HUES64 (cell line): ENCODE results near the gene ARHGAP22.

Source experiments
- H3K27ac ChIP-seq: 2 replicates; pipeline ENCODE4 v1.7.0; 2013; ENCODE audit warnings: low read depth, low read length, inconsistent platforms
- H3K27me3 ChIP-seq: 2 replicates; pipeline ENCODE4 v1.6.1; 2013; ENCODE audit warnings: mild to moderate bottlenecking, low read length; ENCODE audit not compliant: insufficient read depth
- H3K36me3 ChIP-seq: 2 replicates; pipeline ENCODE4 v1.6.1; 2013; ENCODE audit warnings: mild to moderate bottlenecking, low read length; ENCODE audit not compliant: insufficient read depth
- H3K4me1 ChIP-seq: 2 replicates; pipeline ENCODE4 v1.6.1; 2013; ENCODE audit warnings: mild to moderate bottlenecking, low read length, moderate library complexity; ENCODE audit not compliant: insufficient read depth
- H3K4me3 ChIP-seq: 2 replicates; pipeline ENCODE4 v1.5.1; 2013; ENCODE audit warnings: mild to moderate bottlenecking, low read length, moderate library complexity
- H3K9ac ChIP-seq: 2 replicates; pipeline ENCODE4 v1.6.1; 2013; ENCODE audit warnings: mild to moderate bottlenecking, low read depth, low read length
- H3K9me3 ChIP-seq: 2 replicates; pipeline ENCODE4 v1.6.1; 2013; ENCODE audit warnings: low read depth, low read length; ENCODE audit not compliant: insufficient read depth
- WGBS: fragments of 150-250, 120-280 bp; methylation state at CpG from one replicate; pipeline ENCODE4 v1.1.7; 2013; ENCODE audit warnings: missing lambda C conversion rate; 5-methylcytosine and 5-hydroxymethylcytosine counted together

Gene ARHGAP22

GRCh38 chr10:48505394-48506112, 99.3 kb downstream of the ARHGAP22 start:
- Histone ChIP-seq H3K4me3 (no peak overlapping the region), H3K4me1 (peaks cover 4% of the 10 kb centered on the region; the same call in 1 of the 2 replicates), H3K36me3 (no peaks in the 10 kb centered on the region), H3K9ac (no peak overlapping the region), H3K27ac (no peak overlapping the region), H3K27me3 (no peaks in the 10 kb centered on the region), H3K9me3 (no peaks in the 10 kb centered on the region)
- 86% methylated on average over 15 of the region's 15 CpGs for WGBS

GRCh38 chr10:48504141-48504885, 100.6 kb downstream of the ARHGAP22 start:
- Histone ChIP-seq H3K4me1 (peaks cover 4% of the 10 kb centered on the region; the same call in 1 of the 2 replicates), H3K36me3 (no peaks in the 10 kb centered on the region), H3K27ac (no peak overlapping the region), H3K4me3 (no peak overlapping the region), H3K9me3 (no peaks in the 10 kb centered on the region), H3K27me3 (no peaks in the 10 kb centered on the region), H3K9ac (no peak overlapping the region)
- 89% methylated on average over 4 of the region's 4 CpGs for WGBS

GRCh38 chr10:48503293-48503911, 101.5 kb downstream of the ARHGAP22 start:
- no peaks in the 10 kb centered on the region for H3K36me3 ChIP-seq
- no peaks in the 10 kb centered on the region for H3K27me3 ChIP-seq
- peaks cover 4% of the 10 kb centered on the region; the same call in 1 of the 2 replicates for H3K4me1 ChIP-seq
- H3K4me3 ChIP-seq: no peak overlapping the region
- no peak overlapping the region for H3K9ac ChIP-seq
- no peaks in the 10 kb centered on the region for H3K9me3 ChIP-seq
- H3K27ac ChIP-seq: no peak overlapping the region
- 95% methylated on average over 11 of the region's 11 CpGs for WGBS

- H3K27ac ChIP-seq: no peak overlapping the region
- 92% methylated on average over 9 of the region's 9 CpGs for WGBS
- no peaks in the 10 kb centered on the region for H3K9me3 ChIP-seq
- H3K4me3 ChIP-seq: no peak overlapping the region
- no peaks in the 10 kb centered on the region for H3K27me3 ChIP-seq
- peaks cover 4% of the 10 kb centered on the region; the same call in 1 of the 2 replicates for H3K4me1 ChIP-seq
- no peaks in the 10 kb centered on the region for H3K36me3 ChIP-seq
- no peak overlapping the region for H3K9ac ChIP-seq
These were observed 102.1 kb downstream of the ARHGAP22 start for GRCh38 chr10:48502791-48503190.

- Histone ChIP-seq H3K9me3 (no peaks in the 10 kb centered on the region), H3K36me3 (no peaks in the 10 kb centered on the region), H3K27me3 (no peaks in the 10 kb centered on the region), H3K27ac (no peak overlapping the region), H3K9ac (no peak overlapping the region), H3K4me1 (peaks cover 4% of the 10 kb centered on the region; the same call in 1 of the 2 replicates), H3K4me3 (no peak overlapping the region)
- 89% methylated on average over 6 of the region's 6 CpGs for WGBS
These were observed 102.8 kb downstream of the ARHGAP22 start for GRCh38 chr10:48501787-48502771.

- peaks cover 4% of the 10 kb centered on the region; the same call in 1 of the 2 replicates for H3K4me1 ChIP-seq
- H3K4me3 ChIP-seq: no peak overlapping the region
- WGBS: 75% methylated on average over 2 of the region's 2 CpGs
- H3K36me3 ChIP-seq: no peaks in the 10 kb centered on the region
- no peaks in the 10 kb centered on the region for H3K27me3 ChIP-seq
- H3K9ac ChIP-seq: no peak overlapping the region
- H3K9me3 ChIP-seq: no peaks in the 10 kb centered on the region
- H3K27ac ChIP-seq: no peak overlapping the region
These were observed 103.6 kb downstream of the ARHGAP22 start for GRCh38 chr10:48501226-48501625.

- whole genome bisulfite sequencing: 94% methylated on average over 4 of the region's 4 CpGs
- Histone ChIP-seq H3K27ac (no peak overlapping the region), H3K27me3 (no peaks in the 10 kb centered on the region), H3K4me3 (no peak overlapping the region), H3K36me3 (no peaks in the 10 kb centered on the region), H3K9me3 (no peaks in the 10 kb centered on the region), H3K9ac (no peak overlapping the region), H3K4me1 (peaks cover 4% of the 10 kb centered on the region; the same call in 1 of the 2 replicates)
These were observed 104.1 kb downstream of the ARHGAP22 start for GRCh38 chr10:48500771-48501170.

- H3K27ac ChIP-seq: no peak overlapping the region
- H3K9me3 ChIP-seq: no peaks in the 10 kb centered on the region
- H3K4me1 ChIP-seq: peaks cover 4% of the 10 kb centered on the region; the same call in 1 of the 2 replicates
- 98% methylated on average over 11 of the region's 11 CpGs for WGBS
- H3K9ac ChIP-seq: no peak overlapping the region
- no peaks in the 10 kb centered on the region for H3K36me3 ChIP-seq
- H3K27me3 ChIP-seq: no peaks in the 10 kb centered on the region
- no peak overlapping the region for H3K4me3 ChIP-seq
These were observed 105.8 kb downstream of the ARHGAP22 start for GRCh38 chr10:48498940-48499510.

- Histone ChIP-seq H3K9ac (no peak overlapping the region), H3K27me3 (no peaks in the 10 kb centered on the region), H3K4me1 (peaks cover 4% of the 10 kb centered on the region; the same call in 1 of the 2 replicates), H3K4me3 (no peak overlapping the region), H3K27ac (no peak overlapping the region), H3K9me3 (no peaks in the 10 kb centered on the region), H3K36me3 (no peaks in the 10 kb centered on the region)
- WGBS: 89% methylated on average over 17 of the region's 17 CpGs
These were observed 106.8 kb downstream of the ARHGAP22 start for GRCh38 chr10:48497780-48498770.
